Hindlimb muscle (tissue), 1 donor: ENCODE measurements around the gene ILK. TPM values are rescaled to one million over a fixed set of nuclear protein-coding genes. Genes with fewer than 3 reads are reported as not detected.

ENCODE experiments used
- DNase-seq: peaks from one replicate; pipeline ENCODE4 v3.0.0-alpha.2; 2013
- polyA plus RNA-seq: library from polyadenylated mRNA; unstranded; fragments of 120-200 nt; gene quantifications from one replicate; pipeline ENCODE4 v1.2.1, GENCODE V29; 2013; ENCODE audit not compliant: insufficient read length

ILK gene
- polyA plus RNA-seq, 1 donor: 154 TPM

- no peak for DNase-seq
These were observed 3.7 kb downstream of the ILK start for GRCh38 chr11:6607190-6607795.

DNA sequence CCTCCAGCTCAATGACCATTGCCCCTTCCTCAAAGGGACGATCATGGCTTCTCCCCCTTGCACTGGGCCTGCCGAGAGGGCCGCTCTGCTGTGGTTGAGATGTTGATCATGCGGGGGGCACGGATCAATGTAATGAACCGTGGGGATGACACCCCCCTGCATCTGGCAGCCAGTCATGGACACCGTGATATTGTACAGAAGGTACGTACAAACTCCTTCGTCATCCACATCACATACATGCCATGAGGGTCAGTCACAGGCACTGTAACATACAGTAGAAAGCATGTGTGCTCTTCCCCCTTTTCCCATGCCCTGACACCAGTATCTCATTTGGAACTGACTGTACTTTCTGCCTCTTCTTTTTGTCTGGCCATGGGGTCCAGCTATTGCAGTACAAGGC, 4.4 kb downstream of the ILK start:
- no peak for DNase-seq

DNA sequence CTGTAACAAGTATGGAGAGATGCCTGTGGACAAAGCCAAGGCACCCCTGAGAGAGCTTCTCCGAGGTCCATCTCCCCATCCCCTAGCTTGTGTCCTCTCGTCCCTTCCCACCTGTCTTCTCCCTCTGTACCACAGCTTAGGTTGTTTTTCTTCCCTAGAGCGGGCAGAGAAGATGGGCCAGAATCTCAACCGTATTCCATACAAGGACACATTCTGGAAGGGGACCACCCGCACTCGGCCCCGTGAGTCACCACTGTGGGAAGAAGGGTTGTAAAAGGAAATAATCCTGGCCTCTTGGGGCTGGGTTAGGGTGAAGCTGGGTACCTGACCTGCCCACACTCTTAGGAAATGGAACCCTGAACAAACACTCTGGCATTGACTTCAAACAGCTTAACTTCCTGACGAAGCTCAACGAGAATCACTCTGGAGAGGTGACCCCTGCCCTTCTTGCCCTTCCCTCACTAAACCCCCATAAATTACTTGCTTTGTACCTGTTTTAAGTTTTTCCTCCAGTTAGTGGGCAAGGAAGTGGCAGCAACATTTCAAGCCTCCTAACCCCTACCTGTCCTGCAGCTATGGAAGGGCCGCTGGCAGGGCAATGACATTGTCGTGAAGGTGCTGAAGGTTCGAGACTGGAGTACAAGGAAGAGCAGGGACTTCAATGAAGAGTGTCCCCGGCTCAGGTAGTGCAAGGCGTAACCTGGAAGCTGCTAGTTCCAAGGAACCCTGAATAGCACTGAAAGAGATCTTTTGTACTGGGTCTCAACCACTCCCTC, 5.3 kb downstream of the ILK start:
- DNase-seq: no peak

GRCh38 chr11:6609502-6610015, 6.0 kb downstream of the ILK start:
- no peak for DNase-seq

DNA sequence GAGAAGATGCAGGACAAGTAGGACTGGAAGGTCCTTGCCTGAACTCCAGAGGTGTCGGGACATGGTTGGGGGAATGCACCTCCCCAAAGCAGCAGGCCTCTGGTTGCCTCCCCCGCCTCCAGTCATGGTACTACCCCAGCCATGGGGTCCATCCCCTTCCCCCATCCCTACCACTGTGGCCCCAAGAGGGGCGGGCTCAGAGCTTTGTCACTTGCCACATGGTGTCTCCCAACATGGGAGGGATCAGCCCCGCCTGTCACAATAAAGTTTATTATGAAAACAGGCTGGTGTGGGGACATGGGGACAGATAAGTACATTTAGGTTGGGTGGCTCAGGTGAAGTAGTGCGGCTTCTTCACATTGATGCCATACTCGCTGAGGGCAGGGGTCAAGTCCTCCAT, 7.0 kb downstream of the ILK start:
- no peak for DNase-seq

DNA sequence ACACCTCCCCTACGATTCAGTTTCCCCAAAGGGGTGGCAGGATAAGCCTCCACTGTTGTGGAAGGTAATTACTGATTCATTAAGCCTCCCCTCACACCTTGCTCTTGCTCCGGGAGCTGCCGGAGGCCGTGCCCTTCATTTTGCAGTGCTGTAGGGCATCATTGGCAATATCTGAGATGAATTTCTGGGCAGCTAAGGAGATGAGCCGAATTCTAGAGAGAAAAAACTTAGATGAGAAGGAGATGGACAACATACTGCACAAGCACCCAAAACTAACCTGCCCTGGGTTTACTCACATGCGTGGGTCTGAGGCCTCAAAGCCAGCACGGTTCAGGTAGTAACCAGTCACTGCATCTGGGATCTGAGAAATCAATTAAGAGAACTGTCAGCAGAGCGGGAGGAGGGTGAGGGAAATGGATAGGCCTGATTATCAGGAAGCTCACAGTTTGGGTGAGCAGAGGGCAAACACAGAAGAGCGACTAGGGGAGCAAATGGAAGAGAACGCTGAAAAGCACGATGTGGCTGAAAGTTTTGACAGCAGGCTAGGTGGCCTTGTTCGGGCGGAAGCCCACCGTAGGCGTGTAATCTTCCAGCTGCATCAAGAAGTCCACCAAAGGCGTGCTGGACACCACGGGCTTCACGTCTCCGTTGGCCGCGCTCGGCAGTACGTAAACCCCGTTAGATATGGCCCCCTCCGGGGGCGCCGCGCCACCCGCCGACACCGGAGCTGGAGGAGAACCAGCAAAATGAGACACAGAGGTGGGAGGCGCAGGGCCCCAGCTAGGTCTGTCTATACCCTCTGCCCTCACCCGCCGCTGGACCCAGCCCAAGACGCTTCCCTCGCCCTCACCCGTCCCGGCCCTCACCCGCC, 7.8 kb downstream of the ILK start:
- DNase-seq: no peak

DNA sequence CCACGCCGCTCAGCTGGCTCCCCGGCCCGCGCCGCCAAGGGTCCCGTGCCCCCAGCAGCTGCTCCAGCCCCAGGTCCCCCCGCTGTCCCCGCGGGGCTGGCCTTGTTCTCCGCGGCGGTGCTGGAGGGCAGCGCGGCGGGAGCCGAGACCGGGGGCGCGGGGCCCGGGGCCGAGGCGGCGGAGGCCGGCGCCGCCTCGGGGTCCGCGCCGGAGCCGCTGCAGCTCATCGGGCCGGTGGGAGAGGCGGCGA, 8.3 kb downstream of the ILK start:
- no peak for DNase-seq

- DNase-seq: peak; percentile 95
These were observed 8.9 kb downstream of the ILK start, which contains the start of gene TAF10 for GRCh38 chr11:6612213-6613041. TAF10 (minus strand) TSS chr11:6612216; CDS start chr11:6612189, 27 bp downstream.

DNA sequence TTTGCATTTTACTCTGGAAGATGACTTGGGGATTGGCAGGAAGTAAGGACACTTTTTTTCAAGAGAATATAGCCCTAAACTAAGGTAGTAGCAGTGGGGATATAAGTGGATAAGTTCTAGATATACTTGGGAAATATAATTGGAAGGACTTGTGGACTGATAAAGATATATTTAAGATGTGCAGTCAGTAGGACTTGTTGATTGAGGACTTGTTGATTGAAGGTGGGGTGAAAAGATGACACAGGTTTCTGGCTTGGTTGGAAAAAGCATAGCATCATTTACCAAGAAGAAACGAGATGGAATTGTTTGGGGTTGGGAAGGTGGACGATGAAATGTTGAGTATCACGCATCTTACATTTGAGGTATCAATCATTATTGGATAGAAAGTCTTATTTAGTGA, 9.9 kb downstream of the ILK start:
- no peak for DNase-seq

GRCh38 chr11:6614446-6614845, 10.9 kb downstream of the ILK start:
- DNase-seq: no peak

DNA sequence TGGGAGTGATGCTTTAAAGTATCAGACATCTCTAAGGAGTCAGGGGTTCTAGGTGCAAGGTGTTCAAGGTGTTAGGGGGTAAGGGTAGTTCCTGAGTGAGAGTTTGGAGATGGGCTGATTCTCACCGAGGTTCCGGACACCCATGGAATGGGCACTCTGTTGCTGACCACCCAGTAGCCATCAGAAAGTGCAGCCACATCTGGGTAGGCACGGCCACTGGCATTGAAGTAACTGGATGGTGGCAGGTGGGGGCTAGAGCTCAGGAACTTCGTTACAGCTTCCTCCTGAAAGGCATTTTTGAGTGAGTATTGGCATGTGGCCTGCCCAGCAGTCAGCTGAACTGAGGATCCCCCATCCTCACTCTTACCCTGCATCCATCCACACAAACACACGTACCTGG, 11.5 kb downstream of the ILK start:
- DNase-seq: no peak

DNA sequence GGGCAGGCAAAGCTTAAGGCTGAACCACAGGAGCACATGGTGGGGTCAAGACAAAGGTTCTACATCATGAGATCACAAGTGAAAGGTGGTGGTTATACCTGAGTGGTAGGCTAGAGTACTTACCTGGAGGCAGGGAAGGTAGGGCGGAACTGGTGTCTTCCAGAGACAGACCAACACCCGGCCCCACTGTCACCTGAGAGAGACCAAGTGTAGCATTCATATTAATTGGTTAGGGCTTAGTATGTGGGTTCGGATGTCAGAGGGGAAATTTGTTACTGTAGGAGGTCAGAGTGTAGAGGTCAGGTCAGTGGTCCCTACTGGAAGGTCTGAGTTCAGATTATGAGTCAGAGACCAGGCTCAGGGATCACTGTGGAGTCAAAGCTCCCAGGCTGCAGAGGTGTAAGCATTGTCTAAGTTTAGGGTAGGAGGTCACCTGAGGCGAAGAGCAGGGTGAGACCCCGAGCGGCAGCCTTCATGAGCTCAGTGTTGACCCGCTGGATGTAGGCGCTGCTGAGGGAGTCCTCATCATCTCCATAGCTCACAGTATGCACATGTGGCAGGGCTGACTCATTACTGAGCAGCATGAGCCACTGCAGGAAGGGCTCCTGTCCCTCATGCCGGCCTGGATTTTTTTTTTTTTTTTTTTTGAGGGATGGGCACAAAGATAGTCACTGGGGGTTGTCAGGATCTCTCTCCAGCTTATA, 12.5 kb downstream of the ILK start:
- no peak for DNase-seq

DNA sequence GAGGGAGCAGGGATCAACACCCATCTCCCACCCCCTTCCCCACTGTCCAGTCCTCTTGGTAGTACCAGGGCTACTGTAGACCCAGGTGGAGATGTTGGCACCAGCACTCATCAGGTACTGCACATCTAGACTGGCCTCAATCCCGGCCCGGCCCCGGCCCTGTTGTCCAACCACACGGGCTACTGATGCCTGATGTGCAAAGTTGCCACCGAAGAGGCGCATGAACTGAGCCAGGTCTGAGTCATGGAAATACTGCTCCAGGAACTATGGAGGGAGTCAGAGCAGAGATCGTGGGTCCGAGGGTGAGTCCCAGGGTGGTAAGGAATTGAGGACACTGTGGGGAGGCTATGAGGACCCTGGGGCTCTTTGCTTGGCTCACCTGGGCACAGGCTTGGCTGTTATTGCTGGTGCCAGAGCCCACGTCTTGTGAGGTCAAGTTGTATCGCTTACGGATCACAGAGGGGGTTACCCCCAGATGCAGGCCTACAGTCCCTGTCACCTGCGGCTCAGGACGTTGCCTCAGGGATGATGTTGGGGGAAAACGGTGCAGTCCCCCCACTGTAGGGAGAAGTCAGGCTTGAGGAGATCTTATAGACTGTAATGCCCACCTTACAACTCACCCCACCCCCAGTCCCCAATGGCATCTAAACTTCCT, 13.1 kb downstream of the ILK start:
- no peak for DNase-seq

DNA sequence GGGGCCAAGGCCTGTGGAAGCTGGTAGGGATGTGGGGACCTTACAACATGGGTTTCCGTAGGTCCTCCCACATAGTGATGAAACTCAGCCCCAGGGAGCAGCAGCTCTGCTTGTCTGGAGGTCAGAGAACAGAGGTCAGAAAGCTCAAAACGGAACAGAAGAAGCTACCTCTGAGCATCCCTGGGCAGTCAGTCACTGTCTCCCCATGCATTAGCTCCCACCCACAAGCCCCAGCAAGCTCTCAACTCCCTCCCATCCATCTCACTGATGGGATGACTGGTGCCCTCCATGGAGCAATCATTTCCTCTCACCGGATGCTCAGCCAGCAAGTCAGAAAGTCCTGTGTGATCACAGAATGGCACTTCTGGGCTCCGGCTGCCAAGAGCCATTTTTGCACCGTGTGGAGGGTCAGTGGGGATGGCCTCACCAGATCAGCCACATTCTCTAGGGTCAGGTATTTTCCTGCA, 13.8 kb downstream of the ILK start:
- no peak for DNase-seq

DNA sequence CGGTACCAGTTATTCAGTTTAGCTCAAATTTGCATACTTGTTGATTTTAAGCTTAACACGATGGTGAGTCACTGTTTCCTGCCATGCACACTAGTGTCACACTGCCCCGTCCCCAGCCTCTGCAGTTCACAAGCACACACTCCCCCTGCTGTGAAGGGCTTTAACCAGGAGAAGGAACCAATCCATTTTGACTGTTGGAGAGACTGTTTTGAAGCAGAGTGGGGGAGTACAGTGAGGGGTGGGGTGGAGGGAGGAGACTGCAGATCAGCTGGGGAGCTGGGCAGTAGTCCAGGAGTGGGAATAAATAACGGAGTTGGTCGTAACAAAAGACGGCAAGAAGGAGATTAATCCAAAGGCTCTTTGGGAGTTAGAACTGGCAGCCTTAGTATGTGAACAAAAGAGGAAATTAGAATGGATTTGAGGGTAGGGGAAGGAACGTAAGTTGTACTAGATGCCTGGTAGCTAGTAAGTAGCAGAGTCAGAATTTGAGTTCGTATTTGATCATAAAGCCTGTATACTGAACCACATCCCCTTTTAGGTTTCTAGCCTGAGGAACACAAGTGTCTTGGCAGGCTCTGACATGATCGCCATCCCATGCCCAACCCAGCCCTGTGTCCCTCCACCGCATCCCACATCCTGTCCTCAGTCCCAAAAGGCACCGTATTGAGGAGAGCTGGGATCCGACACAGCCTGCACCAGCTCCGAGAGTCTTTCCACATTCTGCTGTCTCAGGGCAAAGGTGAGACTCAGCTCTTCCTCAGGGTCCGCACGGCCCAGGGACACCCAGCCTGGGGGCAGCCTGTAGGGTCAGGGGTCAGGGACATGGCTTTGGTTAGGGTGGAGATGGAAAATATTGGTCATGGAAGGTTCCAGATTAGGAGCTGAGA, 14.8 kb downstream of the ILK start:
- peak; percentile 48 for DNase-seq

DNA sequence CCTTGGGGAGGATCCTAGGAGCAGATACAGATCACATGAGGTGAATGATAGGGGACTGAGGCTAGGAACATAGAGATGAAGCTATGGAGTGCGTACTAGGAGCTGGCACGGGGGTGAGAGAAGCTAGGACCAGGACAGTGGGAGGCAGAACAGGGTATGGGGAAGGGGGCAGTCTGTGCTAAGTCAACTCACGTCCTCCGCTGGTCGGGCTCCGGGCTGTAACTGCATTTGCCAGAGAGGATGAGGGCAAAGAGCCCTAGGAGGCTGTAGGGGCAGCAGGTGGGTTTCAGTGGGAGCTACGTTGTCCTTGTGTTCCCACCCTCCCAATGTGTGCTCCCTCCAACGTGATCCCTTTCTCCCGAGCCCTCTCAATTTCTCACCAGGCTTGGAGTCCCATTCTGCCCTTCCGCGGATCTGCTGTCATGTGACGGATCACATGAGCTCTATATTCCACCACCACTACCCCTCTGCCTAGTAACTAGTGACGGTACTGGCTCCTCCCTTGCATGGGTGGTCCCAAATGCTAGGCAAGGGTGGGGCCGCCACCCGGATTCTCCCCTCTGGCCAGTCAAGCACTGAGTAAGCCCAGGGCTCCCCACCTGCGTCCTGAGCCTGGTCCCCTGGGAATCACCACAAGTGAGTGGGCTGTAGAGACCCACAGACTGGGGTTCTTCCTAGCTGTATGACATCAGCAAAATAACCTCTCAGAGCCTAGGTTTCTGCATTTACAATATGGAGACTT, 15.6 kb downstream of the ILK start, which contains the start of gene TPP1:
Gene TPP1 (minus strand): TSS at position 419 of the 742 bp plus-strand sequence. CDS start 22 bp downstream, at position 397.
- peak; percentile 94 for DNase-seq

DNA sequence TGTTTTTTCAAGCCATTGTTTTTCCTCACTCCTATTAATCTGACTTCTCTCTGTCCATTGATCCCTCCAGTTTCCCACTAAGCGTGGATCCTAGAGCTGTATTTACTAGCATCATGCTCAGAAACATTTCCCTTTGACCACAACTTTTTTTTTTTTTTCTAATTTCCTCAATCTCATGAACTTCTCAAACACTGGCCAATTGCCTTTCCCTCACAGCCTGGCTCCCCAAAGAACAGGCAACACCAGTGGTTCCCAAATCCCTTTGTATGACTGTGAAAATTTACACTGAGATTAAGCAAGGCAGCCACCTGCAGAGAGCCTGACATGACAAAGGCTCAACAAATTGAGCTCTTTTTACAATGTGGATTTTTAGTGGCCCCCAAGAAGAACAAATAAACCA, 17.1 kb downstream of the ILK start:
- DNase-seq: no peak

DNA sequence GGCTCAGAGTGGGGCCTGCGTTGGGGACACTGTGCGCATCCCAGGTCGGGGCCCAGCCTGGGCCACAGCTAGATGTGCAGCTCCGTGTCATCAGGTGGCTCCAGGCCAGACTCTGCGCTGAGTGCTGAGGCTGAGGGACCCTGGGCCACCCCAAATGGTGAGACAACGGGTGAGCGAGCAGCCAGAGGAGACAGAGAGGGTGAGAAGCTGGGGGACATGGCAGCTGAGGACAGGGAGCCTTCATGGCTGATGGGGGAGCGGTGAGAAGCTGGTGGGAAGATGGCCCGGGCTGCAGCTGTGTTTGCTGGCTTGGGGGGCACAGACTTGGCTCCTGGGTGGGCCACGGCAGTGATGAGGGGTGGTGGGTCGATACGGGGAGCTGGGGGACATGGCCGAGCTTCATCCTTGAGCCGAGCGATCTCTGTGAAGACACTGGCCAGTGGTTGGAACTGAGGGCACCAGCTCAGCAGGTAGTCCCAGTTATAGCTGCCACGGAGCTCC, 18.2 kb downstream of the ILK start:
- DNase-seq: no peak
